Small intestine (tissue), 7 donors: ENCODE results near the gene PTP4A2. TPM values are rescaled to one million over a fixed set of nuclear protein-coding genes. Genes with fewer than 3 reads are reported as not detected.

Source experiments
- DNase-seq, 2 donors: peaks; one replicate each; pipeline versions ENCODE4 v3.0.0 to v3.0.0-alpha.2; 2013
- FAIRE-seq: peaks from 2 replicates; lab custom pipeline; 2012; peaks lifted over from hg19 to GRCh38; lab: Jason Lieb, UNC
- H3K27ac ChIP-seq, 3 donors: one replicate each; pipeline ENCODE4 v1.5.1; 2013; ENCODE audit warnings: low read length in 2 of 3, mild to moderate bottlenecking in 2 of 3, control low read depth in 1 of 3, inconsistent platforms in 1 of 3, low read depth in 1 of 3, moderate library complexity in 1 of 3
- H3K27me3 ChIP-seq, 3 donors: one replicate each; pipeline ENCODE4 v1.6.1; 2013; ENCODE audit warnings: low read length in 3 of 3, inconsistent platforms in 1 of 3; ENCODE audit not compliant: control insufficient read depth in 3 of 3, insufficient read depth in 3 of 3
- H3K36me3 ChIP-seq, 3 donors: one replicate each; pipeline ENCODE4 v1.6.1; 2013; ENCODE audit warnings: low read length in 3 of 3, inconsistent platforms in 1 of 3, low read depth in 1 of 3, mild to moderate bottlenecking in 1 of 3, moderate library complexity in 1 of 3; ENCODE audit not compliant: control insufficient read depth in 3 of 3, insufficient read depth in 2 of 3
- H3K4me1 ChIP-seq, 3 donors: one replicate each; pipeline ENCODE4 v1.6.1; 2013; ENCODE audit warnings: low read length in 2 of 3, inconsistent platforms in 1 of 3, low read depth in 1 of 3, mild to moderate bottlenecking in 1 of 3, moderate library complexity in 1 of 3; ENCODE audit not compliant: control insufficient read depth in 3 of 3, insufficient read depth in 2 of 3
- H3K4me3 ChIP-seq, 3 donors: one replicate each; pipeline ENCODE4 v1.5.1; 2013; ENCODE audit warnings: low read length in 3 of 3, control low read depth in 1 of 3, inconsistent platforms in 1 of 3, low read depth in 1 of 3, mild to moderate bottlenecking in 1 of 3, moderate library complexity in 1 of 3
- H3K9me3 ChIP-seq, 2 donors: one replicate each; pipeline ENCODE4 v1.6.1; 2013; ENCODE audit warnings: low read depth in 1 of 2, low read length in 1 of 2; ENCODE audit not compliant: control insufficient read depth in 2 of 2, insufficient read depth in 1 of 2
- WGBS, 3 donors: extraction: QIAGEN DNeasy Blood & Tissue Kit; methylation state at CpG; one replicate each; pipeline ENCODE4 v1.1.7; 2013; 5-methylcytosine and 5-hydroxymethylcytosine counted together
- polyA plus RNA-seq, 4 donors: library from polyadenylated mRNA; stranded (reverse) in 3 of 4; unstranded in 1 of 4; fragments of 200-250 nt in 3 of 4; fragments of 120-200 nt in 1 of 4; gene quantifications; one replicate each; pipeline versions ENCODE4 v1.2.1 to v1.2.3, GENCODE V29; 2013
- donor health status: healthy with polysubstance abuse.
- donor health status: control.
- donor health status: control.
- donor health status: Bipolar disorder and iron deficiency.
- donor health status: healthy.

PTP4A2 gene
- polyA plus RNA-seq, 4 donors = 115 to 213 (median 124) TPM

DNA sequence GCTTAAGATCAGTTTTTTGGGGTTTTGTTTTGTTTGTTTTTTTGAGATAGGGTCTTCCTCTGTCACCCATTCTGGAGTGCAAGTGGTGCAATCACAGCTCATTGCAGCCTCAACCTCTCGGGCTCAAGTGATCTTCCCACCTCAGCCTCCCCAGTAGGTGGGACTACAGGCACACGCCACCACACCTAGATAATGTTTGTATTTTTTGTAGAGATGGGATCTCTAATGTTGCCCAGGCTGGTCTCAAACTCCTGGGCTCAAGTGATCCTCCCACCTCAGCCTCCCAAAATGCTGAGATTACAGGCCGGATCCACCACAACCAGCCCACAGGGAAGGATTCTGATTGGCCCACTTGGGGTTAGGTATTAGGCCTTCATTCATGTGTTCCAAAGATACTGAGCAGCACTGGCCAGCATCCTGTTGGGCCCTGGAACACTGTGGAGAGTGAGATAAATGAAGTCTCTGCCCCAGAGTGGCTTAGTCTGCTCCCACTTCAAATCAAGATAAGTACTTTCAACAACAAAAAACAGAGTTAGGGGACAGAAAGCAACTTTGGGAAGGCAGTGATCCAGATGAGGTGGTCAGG lies 54.7 kb downstream of the PTP4A2 start:
- FAIRE-seq = no peak
- Histone ChIP-seq H3K4me3 (no peak overlapping the region), H3K9me3 (no peaks in the 10 kb centered on the region), H3K4me1 (peaks cover 0 to 23% (median 3%) of the 10 kb centered on the region in 3 donors), H3K36me3 (no peaks in the 10 kb centered on the region), H3K27me3 (no peaks in the 10 kb centered on the region), H3K27ac (no peak overlapping the region)
- DNase-seq = no peak
- WGBS, 3 donors = 94 to 96% (median 95%) methylated on average over 3 of the region's 3 CpGs

DNA sequence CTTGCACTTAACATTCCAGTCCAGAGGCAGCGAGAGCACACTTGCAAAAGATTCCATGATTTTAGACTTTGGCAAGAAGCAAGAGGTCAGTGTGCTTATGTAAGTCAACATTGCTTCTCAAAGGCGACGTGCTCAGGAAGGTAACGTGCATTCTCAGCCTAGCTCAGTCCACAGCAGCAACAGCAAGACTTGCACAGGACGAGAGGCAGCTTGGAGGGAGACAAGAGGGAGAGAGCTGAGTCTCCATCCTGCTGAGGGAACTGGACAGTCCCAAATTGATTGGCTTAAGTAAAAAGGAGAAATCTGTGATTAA lies 56.5 kb downstream of the PTP4A2 start:
- H3K4me1 ChIP-seq = peaks cover 0 to 37% (median 3%) of the 10 kb centered on the region in 3 donors
- 17 to 41% (median 35%) methylated on average over 5 of the region's 5 CpGs for WGBS, 3 donors
- H3K27me3 ChIP-seq = no peaks in the 10 kb centered on the region
- no peaks in the 10 kb centered on the region for H3K36me3 ChIP-seq
- peaks cover 0 to 4% of the 10 kb centered on the region in 2 donors for H3K9me3 ChIP-seq
- H3K4me3 ChIP-seq = peak overlapping the region in 1 of 3 donors; percentile 4
- H3K27ac ChIP-seq = peak overlapping the region in 1 of 3 donors; percentile 74
- peak; percentile 77 to 78 for DNase-seq
- no peak for FAIRE-seq

DNA sequence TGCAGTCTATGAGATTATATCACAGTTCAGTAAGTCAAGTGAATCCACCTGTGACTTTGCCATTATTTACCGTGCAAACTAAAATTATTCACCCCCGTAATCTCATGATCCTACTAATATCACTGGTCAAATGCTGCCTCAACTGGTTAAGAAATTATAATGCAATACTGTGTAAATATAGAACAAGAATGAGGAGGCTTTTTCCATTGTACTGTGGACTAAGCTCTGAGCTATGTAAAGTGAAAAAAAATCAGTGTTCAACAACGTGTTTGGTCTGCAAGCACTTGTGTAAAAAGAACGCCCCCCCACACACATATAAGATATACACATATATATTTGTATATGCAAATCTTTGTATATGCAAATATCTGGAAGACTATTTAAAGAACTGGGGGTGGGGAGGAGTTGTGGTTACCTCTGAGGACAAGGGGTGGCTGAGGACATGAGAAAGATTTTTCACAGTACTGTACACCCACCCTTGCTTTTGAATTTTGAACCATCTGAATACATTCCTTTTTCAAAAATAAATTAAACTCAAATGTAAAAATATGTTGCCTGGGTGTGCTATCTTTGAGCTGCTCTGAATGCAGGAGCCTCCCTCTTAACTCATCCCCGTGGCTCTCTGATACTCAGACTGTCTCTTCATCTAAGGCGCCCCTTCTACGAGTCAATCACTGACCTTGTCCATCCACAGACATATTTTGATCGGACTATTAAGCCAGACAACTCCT lies 57.0 kb downstream of the PTP4A2 start:
- peaks cover 0 to 4% of the 10 kb centered on the region in 2 donors for H3K9me3 ChIP-seq
- peak overlapping the region in 1 of 3 donors; percentile 4 for H3K4me3 ChIP-seq
- FAIRE-seq (no peak), DNase-seq (peak in 1 of 2 donors; percentile 41)
- peak overlapping the region in 1 of 3 donors; percentile 74 for H3K27ac ChIP-seq
- 48 to 51% (median 51%) methylated on average over 8 of the region's 8 CpGs for WGBS, 3 donors
- no peaks in the 10 kb centered on the region for H3K36me3 ChIP-seq
- H3K27me3 ChIP-seq = no peaks in the 10 kb centered on the region
- peaks cover 0 to 41% (median 3%) of the 10 kb centered on the region in 3 donors for H3K4me1 ChIP-seq

DNA sequence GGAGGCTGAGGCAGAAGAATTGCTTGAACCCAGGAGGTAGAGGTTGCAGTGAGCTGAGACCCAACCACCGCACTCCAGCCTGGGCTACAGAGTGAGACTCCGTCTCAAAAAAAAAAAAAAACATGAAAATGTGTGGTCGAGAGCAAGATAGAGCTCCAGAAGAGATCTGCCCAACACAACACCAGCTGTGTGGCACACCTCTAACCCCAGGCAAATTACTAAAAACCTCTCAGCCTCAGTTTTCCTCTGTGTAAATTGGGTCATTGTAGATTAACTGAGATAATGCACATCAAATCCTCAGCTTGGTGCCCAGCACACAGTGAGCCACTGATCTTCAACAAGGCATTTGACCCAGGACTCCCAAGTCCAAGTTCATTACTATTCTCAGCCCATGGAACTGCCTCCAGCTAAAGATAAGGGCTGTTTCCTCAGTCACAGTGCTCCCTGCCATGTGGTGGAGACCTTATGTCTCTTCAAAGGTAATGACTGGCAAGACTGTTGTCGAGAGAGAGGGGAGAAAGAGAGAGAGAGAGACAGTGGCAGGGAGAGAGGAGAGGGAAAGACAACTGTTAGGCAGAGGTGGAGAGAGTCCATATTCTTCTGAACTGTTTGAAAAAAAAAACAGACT lies 58.1 kb downstream of the PTP4A2 start:
- no peaks in the 10 kb centered on the region for H3K36me3 ChIP-seq
- FAIRE-seq = no peak
- H3K9me3 ChIP-seq = peaks cover 0 to 4% of the 10 kb centered on the region in 2 donors
- H3K4me1 ChIP-seq = peaks cover 0 to 41% (median 3%) of the 10 kb centered on the region in 3 donors
- H3K27me3 ChIP-seq = no peaks in the 10 kb centered on the region
- DNase-seq = peak; percentile 70 to 84
- H3K4me3 ChIP-seq = no peak overlapping the region
- 63 to 74% (median 66%) methylated on average over 4 of the region's 4 CpGs for WGBS, 3 donors
- peak overlapping the region in 1 of 3 donors; percentile 74 for H3K27ac ChIP-seq

DNA sequence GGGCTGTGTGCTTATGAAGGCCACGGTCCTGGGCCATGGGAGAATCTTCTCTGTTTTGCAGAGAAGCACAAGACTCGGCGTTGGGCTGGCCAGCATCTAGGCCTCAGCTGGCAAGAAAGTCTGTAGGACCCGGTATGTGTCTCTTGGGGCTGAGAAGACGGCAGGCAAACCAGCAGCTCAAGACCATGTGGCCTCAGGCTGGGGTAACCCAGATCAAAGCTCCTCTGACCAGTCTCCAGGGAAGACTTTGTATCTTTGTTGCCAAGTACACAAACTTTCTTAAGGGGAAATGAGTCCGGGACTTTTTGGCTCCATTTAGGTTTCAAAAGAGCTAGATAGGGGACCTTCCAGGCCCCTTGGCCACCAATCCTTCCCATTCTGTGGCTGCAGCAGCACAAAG lies 60.1 kb downstream of the PTP4A2 start:
- H3K36me3 ChIP-seq = no peaks in the 10 kb centered on the region
- no peak overlapping the region for H3K4me3 ChIP-seq
- peak overlapping the region in 2 of 3 donors; percentile 2 to 55 for H3K27ac ChIP-seq
- DNase-seq (peak in 1 of 2 donors; percentile 41), FAIRE-seq (no peak)
- H3K9me3 ChIP-seq = peaks cover 0 to 4% of the 10 kb centered on the region in 2 donors
- peaks cover 0 to 41% (median 3%) of the 10 kb centered on the region in 3 donors for H3K4me1 ChIP-seq
- no peaks in the 10 kb centered on the region for H3K27me3 ChIP-seq
- WGBS, 3 donors = 81 to 93% (median 87%) methylated on average over 6 of the region's 6 CpGs

- Histone ChIP-seq H3K4me3 (no peak overlapping the region), H3K4me1 (peaks cover 0 to 41% (median 3%) of the 10 kb centered on the region in 3 donors), H3K27ac (peak overlapping the region in 1 of 3 donors; percentile 55), H3K9me3 (peaks cover 0 to 4% of the 10 kb centered on the region in 2 donors), H3K36me3 (no peaks in the 10 kb centered on the region), H3K27me3 (no peaks in the 10 kb centered on the region)
- FAIRE-seq (no peak), DNase-seq (no peak)
- WGBS, 3 donors = 92 to 98% (median 96%) methylated on average over 4 of the region's 4 CpGs
These were observed 60.6 kb downstream of the PTP4A2 start for GRCh38 chr1:31877544-31877943.

DNA sequence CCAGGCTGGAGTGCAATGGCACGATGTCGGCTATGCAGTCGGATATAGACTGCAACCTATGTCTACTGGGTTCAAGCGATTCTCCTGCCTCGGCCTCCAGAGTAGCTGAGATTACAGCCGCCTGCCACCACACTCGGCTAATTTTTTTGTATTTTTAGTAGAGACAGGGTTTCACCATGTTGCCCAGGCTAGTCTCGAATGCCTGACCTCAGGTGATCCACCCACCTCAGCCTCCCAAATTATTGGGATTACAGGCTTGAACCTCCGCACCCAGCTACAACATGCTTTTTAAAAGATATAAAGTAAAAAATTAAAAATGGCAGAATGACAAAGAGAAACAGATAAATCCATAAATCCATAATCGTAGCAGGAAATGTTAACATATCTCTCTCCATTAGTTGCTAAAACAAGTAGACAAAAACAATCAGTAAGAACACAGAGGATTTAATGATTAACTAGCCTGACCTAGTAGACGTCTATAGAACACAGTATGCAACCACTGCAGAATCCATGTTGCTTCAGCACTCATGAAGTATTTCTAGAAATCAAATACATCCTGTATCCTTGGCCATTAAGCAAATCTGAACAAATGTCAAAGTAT lies 62.4 kb downstream of the PTP4A2 start:
- Histone ChIP-seq H3K9me3 (peaks cover 0 to 4% of the 10 kb centered on the region in 2 donors), H3K27me3 (no peaks in the 10 kb centered on the region), H3K4me1 (peaks cover 0 to 28% (median 0%) of the 10 kb centered on the region in 3 donors), H3K36me3 (no peaks in the 10 kb centered on the region), H3K4me3 (no peak overlapping the region), H3K27ac (peak overlapping the region in 1 of 3 donors; percentile 42)
- WGBS, 3 donors = 58 to 80% (median 67%) methylated on average over 11 of the region's 11 CpGs
- DNase-seq (peak; percentile 72 to 80), FAIRE-seq (peak; percentile 77)

GRCh38 chr1:31874942-31875341 lies 63.2 kb downstream of the PTP4A2 start:
- DNase-seq (no peak), FAIRE-seq (no peak)
- peaks cover 0 to 4% of the 10 kb centered on the region in 2 donors for H3K9me3 ChIP-seq
- WGBS, 3 donors = 86 to 96% (median 88%) methylated on average over 3 of the region's 3 CpGs
- no peaks in the 10 kb centered on the region for H3K36me3 ChIP-seq
- no peaks in the 10 kb centered on the region for H3K27me3 ChIP-seq
- H3K4me3 ChIP-seq = no peak overlapping the region
- peaks cover 0 to 20% (median 0%) of the 10 kb centered on the region in 3 donors for H3K4me1 ChIP-seq
- H3K27ac ChIP-seq = no peak overlapping the region
